Natural killer cell (primary cell): ENCODE measurements around the gene TSPAN13. TPM values are rescaled to one million over a fixed set of nuclear protein-coding genes. Genes with fewer than 3 reads are reported as not detected.

Experiments
- ATAC-seq, 3 donors: fragments of 150-1000 bp in 2 of 3; fragments of 200-7000 bp in 1 of 3; cut with Tn5 transposase; 1 replicate in 1 of 3; 2 replicates in 2 of 3; pipeline ENCODE4 v1.10.0; 2021; ENCODE audit warnings: mild to moderate bottlenecking in 2 of 3, moderate library complexity in 2 of 3
- DNase-seq, 2 donors: peaks; one replicate each; pipeline versions ENCODE4 v3.0.0 to v3.0.0-alpha.2; 2013 to 2021; ENCODE audit warnings: mixed read lengths in 1 of 2
- H3K27ac ChIP-seq: one replicate; pipeline ENCODE4 v1.5.1; 2013; ENCODE audit warnings: mild to moderate bottlenecking, low read length
- H3K27me3 ChIP-seq: one replicate; pipeline ENCODE4 v1.6.1; 2013; ENCODE audit warnings: low read length; ENCODE audit not compliant: control insufficient read depth, insufficient read depth
- H3K36me3 ChIP-seq: one replicate; pipeline ENCODE4 v1.6.1; 2013; ENCODE audit warnings: low read length; ENCODE audit not compliant: control insufficient read depth, insufficient read depth
- H3K4me1 ChIP-seq: one replicate; pipeline ENCODE4 v1.6.1; 2013; ENCODE audit warnings: low read length; ENCODE audit not compliant: control insufficient read depth, insufficient read depth
- H3K4me3 ChIP-seq: one replicate; pipeline ENCODE4 v1.5.1; 2013; ENCODE audit warnings: low read length
- H3K9me3 ChIP-seq: one replicate; pipeline ENCODE4 v1.6.1; 2013; ENCODE audit warnings: low read length; ENCODE audit not compliant: control insufficient read depth, insufficient read depth
- H3K27ac Mint-ChIP-seq, 2 donors: one replicate each; pipeline ENCODE4 v1.8.0; 2022; ENCODE audit warnings: mild to moderate bottlenecking in 2 of 2, mixed read lengths in 2 of 2, moderate library complexity in 1 of 2
- H3K27me3 Mint-ChIP-seq, 2 donors: one replicate each; pipeline ENCODE4 v1.8.0; 2022; ENCODE audit warnings: low read depth in 2 of 2, mixed read lengths in 2 of 2
- H3K36me3 Mint-ChIP-seq: one replicate; pipeline ENCODE4 v1.8.0; 2022; ENCODE audit warnings: mixed read lengths
- H3K4me1 Mint-ChIP-seq, 2 donors: one replicate each; pipeline ENCODE4 v1.8.0; 2022; ENCODE audit warnings: mixed read lengths in 2 of 2
- H3K4me3 Mint-ChIP-seq: one replicate; pipeline ENCODE4 v1.8.0; 2022; ENCODE audit warnings: mild to moderate bottlenecking, moderate library complexity, mixed read lengths
- H3K9me3 Mint-ChIP-seq, 2 donors: one replicate each; pipeline ENCODE4 v1.8.0; 2022; ENCODE audit warnings: mixed read lengths in 2 of 2
- WGBS: methylation state at CpG from one replicate; pipeline ENCODE4 v1.1.7; 2013; ENCODE audit warnings: missing lambda C conversion rate; ENCODE audit not compliant: insufficient coverage; 5-methylcytosine and 5-hydroxymethylcytosine counted together
- intact Hi-C: fragments of 100-400 bp; cut with micrococcal nuclease; formaldehyde crosslinking; loops from one replicate; pipeline ENCODE4 v1.14.2; 2022
- total RNA-seq, 4 donors: library from RNA; stranded (reverse); fragments of 120-200 nt in 1 of 4; gene quantifications; one replicate each; pipeline versions ENCODE4 v1.2.3 to v1.2.4, GENCODE V29; 2013 to 2022
- TF ChIP-seq, protein P1 (sequence below): fragments of 200-600 bp; IDR thresholded peaks from one replicate; pipeline ENCODE4 v1.8.0; 2022; ENCODE audit warnings: antibody characterized with exemption

Gene TSPAN13
- total RNA-seq, 3 donors from 2014 or later (not counting 1 experiment from before 2014, with no cell fraction given) = 1.4 to 2.3 (median 1.8) TPM

DNA sequence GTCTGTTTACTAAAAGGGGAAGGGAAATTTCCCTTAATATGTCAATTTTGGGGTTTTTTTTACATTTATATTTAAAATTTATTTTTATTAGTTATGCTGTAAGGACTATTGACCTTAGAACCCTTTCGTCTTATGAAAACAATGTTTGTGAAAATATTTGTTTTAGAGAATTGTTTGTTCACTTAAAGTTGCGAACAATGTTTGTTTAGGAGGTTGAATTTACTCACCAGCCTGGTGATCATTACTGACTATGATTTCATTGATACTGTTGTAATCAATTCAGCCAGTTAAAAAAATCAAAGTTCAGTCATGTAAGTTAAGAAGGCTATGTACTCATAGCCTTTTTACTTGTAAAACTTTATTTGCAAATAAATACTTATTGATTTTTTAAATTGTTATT is 27.4 kb upstream of the TSPAN13 start:
- no peaks in the 10 kb centered on the region for H3K4me1 Mint-ChIP-seq
- no peaks in the 10 kb centered on the region for H3K4me1 ChIP-seq
- no peaks in the 10 kb centered on the region for H3K36me3 ChIP-seq
- H3K9me3 Mint-ChIP-seq = no peaks in the 10 kb centered on the region
- H3K4me3 Mint-ChIP-seq = no peak overlapping the region
- no peak overlapping the region for H3K27ac ChIP-seq
- DNase-seq (no peak), ATAC-seq (no peak)
- TF ChIP-seq, protein P1, sequence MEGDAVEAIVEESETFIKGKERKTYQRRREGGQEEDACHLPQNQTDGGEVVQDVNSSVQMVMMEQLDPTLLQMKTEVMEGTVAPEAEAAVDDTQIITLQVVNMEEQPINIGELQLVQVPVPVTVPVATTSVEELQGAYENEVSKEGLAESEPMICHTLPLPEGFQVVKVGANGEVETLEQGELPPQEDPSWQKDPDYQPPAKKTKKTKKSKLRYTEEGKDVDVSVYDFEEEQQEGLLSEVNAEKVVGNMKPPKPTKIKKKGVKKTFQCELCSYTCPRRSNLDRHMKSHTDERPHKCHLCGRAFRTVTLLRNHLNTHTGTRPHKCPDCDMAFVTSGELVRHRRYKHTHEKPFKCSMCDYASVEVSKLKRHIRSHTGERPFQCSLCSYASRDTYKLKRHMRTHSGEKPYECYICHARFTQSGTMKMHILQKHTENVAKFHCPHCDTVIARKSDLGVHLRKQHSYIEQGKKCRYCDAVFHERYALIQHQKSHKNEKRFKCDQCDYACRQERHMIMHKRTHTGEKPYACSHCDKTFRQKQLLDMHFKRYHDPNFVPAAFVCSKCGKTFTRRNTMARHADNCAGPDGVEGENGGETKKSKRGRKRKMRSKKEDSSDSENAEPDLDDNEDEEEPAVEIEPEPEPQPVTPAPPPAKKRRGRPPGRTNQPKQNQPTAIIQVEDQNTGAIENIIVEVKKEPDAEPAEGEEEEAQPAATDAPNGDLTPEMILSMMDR = no peak
- no peaks in the 10 kb centered on the region for H3K9me3 ChIP-seq
- no peaks in the 10 kb centered on the region for H3K27me3 ChIP-seq
- H3K27ac Mint-ChIP-seq = no peak overlapping the region
- H3K27me3 Mint-ChIP-seq = no peaks in the 10 kb centered on the region
- intact Hi-C loops = no loop called here
- H3K36me3 Mint-ChIP-seq = no peaks in the 10 kb centered on the region
- no peak overlapping the region for H3K4me3 ChIP-seq
- 93% methylated on average over 2 of the region's 2 CpGs for WGBS

DNA sequence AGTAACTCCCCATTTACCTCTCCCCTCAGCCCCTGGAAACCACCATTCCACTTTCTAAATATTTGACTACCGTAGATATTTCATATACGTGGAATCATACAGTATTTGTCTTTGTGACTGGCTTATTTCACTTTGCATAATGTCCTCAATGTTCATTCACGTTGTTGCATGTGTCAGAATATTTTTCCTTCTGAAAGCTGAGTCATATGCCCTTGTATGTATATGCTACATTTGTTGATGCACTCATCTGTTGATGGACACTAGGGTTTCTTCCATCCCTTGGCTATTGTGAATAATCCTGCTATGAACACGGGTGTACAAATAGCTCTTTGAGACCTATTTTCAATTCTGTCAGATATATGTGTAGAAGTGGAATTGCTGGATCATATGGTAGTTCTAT is 25.8 kb upstream of the TSPAN13 start:
- Histone ChIP-seq H3K36me3 (no peaks in the 10 kb centered on the region), H3K27ac (no peak overlapping the region), H3K27me3 (no peaks in the 10 kb centered on the region), H3K9me3 (no peaks in the 10 kb centered on the region), H3K4me3 (no peak overlapping the region), H3K4me1 (no peaks in the 10 kb centered on the region)
- intact Hi-C loops = no loop called here
- TF ChIP-seq, protein P1 = no peak
- no peaks in the 10 kb centered on the region for H3K36me3 Mint-ChIP-seq
- no peak overlapping the region for H3K27ac Mint-ChIP-seq
- 88% methylated on average over 4 of the region's 4 CpGs for WGBS
- H3K4me3 Mint-ChIP-seq = no peak overlapping the region
- DNase-seq (no peak), ATAC-seq (no peak)
- H3K9me3 Mint-ChIP-seq = no peaks in the 10 kb centered on the region
- no peaks in the 10 kb centered on the region for H3K4me1 Mint-ChIP-seq
- H3K27me3 Mint-ChIP-seq = no peaks in the 10 kb centered on the region

DNA sequence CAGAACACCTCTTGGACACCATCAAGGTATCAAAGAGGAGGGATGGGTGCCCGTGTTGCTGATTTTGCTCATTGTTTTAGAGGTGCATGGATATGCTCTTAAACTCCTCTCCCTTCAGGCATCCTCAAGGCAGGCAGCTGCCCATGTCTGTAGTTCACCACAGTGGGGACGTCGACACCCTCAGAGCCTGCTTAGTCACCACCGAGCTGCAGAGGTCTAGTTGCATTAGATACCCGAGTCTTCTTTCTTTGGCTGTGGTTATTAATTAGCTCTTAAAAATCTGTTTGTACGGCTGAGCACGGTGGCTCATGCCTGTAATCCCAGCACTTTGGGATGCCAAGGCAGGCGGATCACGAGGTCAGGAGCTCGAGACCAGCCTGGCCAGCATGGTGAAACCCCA is 24.7 kb upstream of the TSPAN13 start:
- H3K36me3 ChIP-seq = no peaks in the 10 kb centered on the region

DNA sequence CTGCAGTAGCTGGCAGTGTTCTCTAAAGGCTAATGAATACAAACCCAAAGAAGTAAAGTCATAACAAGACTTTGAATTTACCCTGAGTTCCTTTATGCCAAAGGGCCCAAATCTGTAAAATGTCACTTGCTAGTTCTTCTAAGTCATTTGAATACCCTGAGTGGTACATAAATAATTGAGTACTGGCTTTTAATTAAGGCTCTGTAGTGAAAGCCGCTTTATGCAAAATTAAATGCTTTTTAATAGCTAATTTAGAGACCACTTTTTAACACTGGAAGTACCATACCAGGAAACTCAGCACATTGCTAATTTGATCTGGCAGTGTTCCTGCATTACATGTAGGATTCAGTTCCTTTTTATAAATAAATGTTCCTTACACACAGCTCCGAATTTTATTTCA is 24.0 kb upstream of the TSPAN13 start:
- intact Hi-C loops = no loop called here
- no peaks in the 10 kb centered on the region for H3K36me3 Mint-ChIP-seq

More for the DNA sequence above, 24.7 kb upstream of the TSPAN13 start:
- Mint-ChIP-seq H3K4me3 (no peak overlapping the region), H3K36me3 (no peaks in the 10 kb centered on the region), H3K27ac (no peak overlapping the region), H3K27me3 (no peaks in the 10 kb centered on the region), H3K9me3 (no peaks in the 10 kb centered on the region), H3K4me1 (no peaks in the 10 kb centered on the region)
- no peak for DNase-seq
- 97% methylated on average over 10 of the region's 10 CpGs for WGBS
- no peaks in the 10 kb centered on the region for H3K27me3 ChIP-seq
- no peaks in the 10 kb centered on the region for H3K9me3 ChIP-seq
- no peak overlapping the region for H3K4me3 ChIP-seq
- no peak overlapping the region for H3K27ac ChIP-seq
- no peak for ATAC-seq
- intact Hi-C loops = no loop called here
- TF ChIP-seq, protein P1 = no peak
- H3K4me1 ChIP-seq = no peaks in the 10 kb centered on the region

More for the DNA sequence above, 24.0 kb upstream of the TSPAN13 start:
- Histone ChIP-seq H3K9me3 (no peaks in the 10 kb centered on the region), H3K4me1 (no peaks in the 10 kb centered on the region), H3K36me3 (no peaks in the 10 kb centered on the region), H3K27ac (no peak overlapping the region), H3K4me3 (no peak overlapping the region), H3K27me3 (no peaks in the 10 kb centered on the region)
- ATAC-seq (no peak), DNase-seq (no peak)
- Mint-ChIP-seq H3K27me3 (no peaks in the 10 kb centered on the region), H3K4me1 (no peaks in the 10 kb centered on the region), H3K4me3 (no peak overlapping the region), H3K27ac (no peak overlapping the region), H3K9me3 (no peaks in the 10 kb centered on the region)
- TF ChIP-seq, protein P1 = no peak
- 86% methylated on average over 1 of the region's 2 CpGs for WGBS
